Panc1 (cell line): ENCODE data around the gene PTK6.

ENCODE experiments used
- POLR2AphosphoS5 ChIP-seq: IDR thresholded peaks from 2 replicates; pipeline ENCODE4 v1.6.1; 2012; ENCODE audit warnings: mild to moderate bottlenecking, low read depth, low read length, moderate library complexity
- TF ChIP-seq, protein P1 (sequence below): fragments of 450-650 bp; IDR thresholded peaks from 2 replicates; pipeline ENCODE4 v1.5.1; 2017; ENCODE audit warnings: mild to moderate bottlenecking
- TF ChIP-seq, protein P2 (sequence below), 2 experiments: IDR thresholded peaks; 2 replicates each; pipeline ENCODE4 v1.6.1; 2011 to 2012; ENCODE audit warnings: low read depth in 2 of 2, control low read depth in 1 of 2, low read length in 1 of 2, mild to moderate bottlenecking in 1 of 2, moderate library complexity in 1 of 2; ENCODE audit not compliant: insufficient read depth in 1 of 2

DNA sequence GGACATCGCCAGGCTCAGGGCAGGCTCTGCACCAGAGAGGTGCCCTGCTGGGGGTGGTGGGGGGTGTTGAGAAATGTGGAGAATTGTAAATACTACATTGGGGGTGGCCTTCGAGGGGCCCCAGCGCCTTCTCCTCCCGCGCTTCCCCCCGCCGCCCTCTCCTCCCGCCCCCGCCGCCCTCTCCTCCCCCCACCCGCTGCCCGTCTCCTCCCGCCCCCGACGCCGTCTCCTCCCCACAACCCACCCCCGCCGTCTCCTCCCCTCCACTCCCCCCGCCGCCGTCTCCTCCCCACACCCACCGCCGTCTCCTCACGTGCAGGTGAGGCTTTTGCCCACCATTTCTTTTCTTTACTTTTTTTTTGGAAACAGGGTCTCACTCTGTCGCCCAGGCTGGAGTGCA, 11.8 kb upstream of the PTK6 start:
- TF ChIP-seq POLR2AphosphoS5 = no peak
- TF ChIP-seq, protein P1, sequence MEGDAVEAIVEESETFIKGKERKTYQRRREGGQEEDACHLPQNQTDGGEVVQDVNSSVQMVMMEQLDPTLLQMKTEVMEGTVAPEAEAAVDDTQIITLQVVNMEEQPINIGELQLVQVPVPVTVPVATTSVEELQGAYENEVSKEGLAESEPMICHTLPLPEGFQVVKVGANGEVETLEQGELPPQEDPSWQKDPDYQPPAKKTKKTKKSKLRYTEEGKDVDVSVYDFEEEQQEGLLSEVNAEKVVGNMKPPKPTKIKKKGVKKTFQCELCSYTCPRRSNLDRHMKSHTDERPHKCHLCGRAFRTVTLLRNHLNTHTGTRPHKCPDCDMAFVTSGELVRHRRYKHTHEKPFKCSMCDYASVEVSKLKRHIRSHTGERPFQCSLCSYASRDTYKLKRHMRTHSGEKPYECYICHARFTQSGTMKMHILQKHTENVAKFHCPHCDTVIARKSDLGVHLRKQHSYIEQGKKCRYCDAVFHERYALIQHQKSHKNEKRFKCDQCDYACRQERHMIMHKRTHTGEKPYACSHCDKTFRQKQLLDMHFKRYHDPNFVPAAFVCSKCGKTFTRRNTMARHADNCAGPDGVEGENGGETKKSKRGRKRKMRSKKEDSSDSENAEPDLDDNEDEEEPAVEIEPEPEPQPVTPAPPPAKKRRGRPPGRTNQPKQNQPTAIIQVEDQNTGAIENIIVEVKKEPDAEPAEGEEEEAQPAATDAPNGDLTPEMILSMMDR = no peak
- TF ChIP-seq, protein P2, sequence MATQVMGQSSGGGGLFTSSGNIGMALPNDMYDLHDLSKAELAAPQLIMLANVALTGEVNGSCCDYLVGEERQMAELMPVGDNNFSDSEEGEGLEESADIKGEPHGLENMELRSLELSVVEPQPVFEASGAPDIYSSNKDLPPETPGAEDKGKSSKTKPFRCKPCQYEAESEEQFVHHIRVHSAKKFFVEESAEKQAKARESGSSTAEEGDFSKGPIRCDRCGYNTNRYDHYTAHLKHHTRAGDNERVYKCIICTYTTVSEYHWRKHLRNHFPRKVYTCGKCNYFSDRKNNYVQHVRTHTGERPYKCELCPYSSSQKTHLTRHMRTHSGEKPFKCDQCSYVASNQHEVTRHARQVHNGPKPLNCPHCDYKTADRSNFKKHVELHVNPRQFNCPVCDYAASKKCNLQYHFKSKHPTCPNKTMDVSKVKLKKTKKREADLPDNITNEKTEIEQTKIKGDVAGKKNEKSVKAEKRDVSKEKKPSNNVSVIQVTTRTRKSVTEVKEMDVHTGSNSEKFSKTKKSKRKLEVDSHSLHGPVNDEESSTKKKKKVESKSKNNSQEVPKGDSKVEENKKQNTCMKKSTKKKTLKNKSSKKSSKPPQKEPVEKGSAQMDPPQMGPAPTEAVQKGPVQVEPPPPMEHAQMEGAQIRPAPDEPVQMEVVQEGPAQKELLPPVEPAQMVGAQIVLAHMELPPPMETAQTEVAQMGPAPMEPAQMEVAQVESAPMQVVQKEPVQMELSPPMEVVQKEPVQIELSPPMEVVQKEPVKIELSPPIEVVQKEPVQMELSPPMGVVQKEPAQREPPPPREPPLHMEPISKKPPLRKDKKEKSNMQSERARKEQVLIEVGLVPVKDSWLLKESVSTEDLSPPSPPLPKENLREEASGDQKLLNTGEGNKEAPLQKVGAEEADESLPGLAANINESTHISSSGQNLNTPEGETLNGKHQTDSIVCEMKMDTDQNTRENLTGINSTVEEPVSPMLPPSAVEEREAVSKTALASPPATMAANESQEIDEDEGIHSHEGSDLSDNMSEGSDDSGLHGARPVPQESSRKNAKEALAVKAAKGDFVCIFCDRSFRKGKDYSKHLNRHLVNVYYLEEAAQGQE (IDR thresholded peaks at IDR 0.05; ENCODE audit: insufficient read depth in 1 of 2, low read depth in 2 of 2, low read length in 1 of 2) = no peak
